Hepatocyte (in vitro differentiated cells): ENCODE measurements around the gene PLEKHA8.

ENCODE experiments used
- EZH2 ChIP-seq: fragments of 200-600 bp; sonication (generic); IDR thresholded peaks from 2 replicates; pipeline ENCODE4 v1.6.1; 2016; ENCODE audit warnings: antibody characterized with exemption, mild to moderate bottlenecking, borderline replicate concordance
- EZH2phosphoT487 ChIP-seq: fragments of 200-600 bp; sonication (generic); IDR thresholded peaks from one replicate; pipeline ENCODE4 v1.6.1; 2018; ENCODE audit warnings: antibody characterized with exemption, mild to moderate bottlenecking, low read depth, moderate library complexity; ENCODE audit not compliant: unreplicated experiment, severe bottlenecking
- TF ChIP-seq, protein P1 (sequence below): fragments of 200-600 bp; sonication (generic); IDR thresholded peaks from 2 replicates; pipeline ENCODE4 v1.5.1; 2016; ENCODE audit warnings: antibody characterized with exemption, mild to moderate bottlenecking; ENCODE audit not compliant: poor library complexity

DNA sequence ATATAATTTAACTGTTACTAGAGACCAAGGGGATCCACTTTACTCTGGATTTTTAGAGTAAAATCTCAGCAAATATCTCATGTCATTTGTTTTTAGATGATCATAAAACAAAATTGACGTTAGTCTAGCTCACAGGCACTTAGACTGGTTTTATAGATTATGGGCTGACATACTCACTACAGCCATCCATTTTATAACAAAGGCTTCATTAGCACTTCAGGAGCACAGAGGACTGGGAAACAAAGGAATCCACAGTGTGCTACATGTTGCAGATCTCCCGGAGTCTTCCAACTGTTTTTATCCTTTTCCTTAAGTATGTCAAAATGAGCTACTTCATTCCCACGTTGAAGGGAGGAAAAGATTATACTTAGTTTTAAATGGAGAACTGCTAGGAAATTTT, 22.7 kb upstream of the PLEKHA8 start:
- TF ChIP-seq, protein P1, sequence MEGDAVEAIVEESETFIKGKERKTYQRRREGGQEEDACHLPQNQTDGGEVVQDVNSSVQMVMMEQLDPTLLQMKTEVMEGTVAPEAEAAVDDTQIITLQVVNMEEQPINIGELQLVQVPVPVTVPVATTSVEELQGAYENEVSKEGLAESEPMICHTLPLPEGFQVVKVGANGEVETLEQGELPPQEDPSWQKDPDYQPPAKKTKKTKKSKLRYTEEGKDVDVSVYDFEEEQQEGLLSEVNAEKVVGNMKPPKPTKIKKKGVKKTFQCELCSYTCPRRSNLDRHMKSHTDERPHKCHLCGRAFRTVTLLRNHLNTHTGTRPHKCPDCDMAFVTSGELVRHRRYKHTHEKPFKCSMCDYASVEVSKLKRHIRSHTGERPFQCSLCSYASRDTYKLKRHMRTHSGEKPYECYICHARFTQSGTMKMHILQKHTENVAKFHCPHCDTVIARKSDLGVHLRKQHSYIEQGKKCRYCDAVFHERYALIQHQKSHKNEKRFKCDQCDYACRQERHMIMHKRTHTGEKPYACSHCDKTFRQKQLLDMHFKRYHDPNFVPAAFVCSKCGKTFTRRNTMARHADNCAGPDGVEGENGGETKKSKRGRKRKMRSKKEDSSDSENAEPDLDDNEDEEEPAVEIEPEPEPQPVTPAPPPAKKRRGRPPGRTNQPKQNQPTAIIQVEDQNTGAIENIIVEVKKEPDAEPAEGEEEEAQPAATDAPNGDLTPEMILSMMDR = no peak
- TF ChIP-seq EZH2 (no peak), EZH2phosphoT487 (no peak)
